C1 segment of cervical spinal cord (tissue), 14 donors: ENCODE results near the gene BUD23.
"Not testable (repeated sequence)": the region's sequence is repeated elsewhere in the genome, so short reads cannot be mapped to it uniquely, and the experiment has no call there.

Experiments used
- DNase-seq, 14 donors: peaks; one replicate each; lab custom pipeline; 2025; lab: John Stamatoyannopoulos, UW

The BUD23 gene

GRCh38 chr7:73683056-73683787, at the start of gene BUD23, which contains the start of gene DNAJC30:
Gene BUD23 (plus strand): TSS chr7:73683597. CDS start chr7:73683626, 29 bp downstream.
Gene DNAJC30 (minus strand): TSS chr7:73683453. CDS start chr7:73683423, 30 bp downstream.
- DNase-seq = peak; percentile 65 to 96 (median 92)

GRCh38 chr7:73633844-73634243, 49.6 kb upstream of the BUD23 start:
- no peak for DNase-seq

- DNase-seq = no peak
Measured at GRCh38 chr7:73635428-73636200, 47.8 kb upstream of the BUD23 start.

- DNase-seq = no peak
Measured at GRCh38 chr7:73638911-73639310, 44.5 kb upstream of the BUD23 start.

- DNase-seq = no peak
Measured at GRCh38 chr7:73642834-73643233, 40.6 kb upstream of the BUD23 start.

- no peak for DNase-seq
Measured at GRCh38 chr7:73644688-73645286, 38.6 kb upstream of the BUD23 start.

GRCh38 chr7:73645643-73646174, 37.7 kb upstream of the BUD23 start:
- no peak for DNase-seq

- no peak for DNase-seq
Measured at GRCh38 chr7:73646785-73647724, 36.3 kb upstream of the BUD23 start.

- no peak for DNase-seq
Measured at GRCh38 chr7:73647725-73648592, 35.4 kb upstream of the BUD23 start.

- DNase-seq = no peak
Measured at GRCh38 chr7:73648593-73649332, 34.6 kb upstream of the BUD23 start.

GRCh38 chr7:73649576-73649975, 33.8 kb upstream of the BUD23 start:
- DNase-seq = no peak

GRCh38 chr7:73650524-73650923, 32.9 kb upstream of the BUD23 start:
- no peak for DNase-seq

GRCh38 chr7:73652541-73652949, 30.9 kb upstream of the BUD23 start:
- no peak for DNase-seq

- not testable (repeated sequence) for DNase-seq
Measured at GRCh38 chr7:73655309-73655708, 28.1 kb upstream of the BUD23 start.

GRCh38 chr7:73659983-73660382, 23.4 kb upstream of the BUD23 start:
- DNase-seq = no peak

- not testable (repeated sequence) for DNase-seq
Measured at GRCh38 chr7:73660594-73660993, 22.8 kb upstream of the BUD23 start.

- DNase-seq = no peak
Measured at GRCh38 chr7:73663033-73663432, 20.4 kb upstream of the BUD23 start.

GRCh38 chr7:73667344-73668102, 15.9 kb upstream of the BUD23 start, which contains the start of gene VPS37D:
Gene VPS37D (plus strand): TSS chr7:73667831. CDS start chr7:73667959, 128 bp downstream.
- DNase-seq = peak; percentile 27 to 90 (median 65)
